Adipose tissue (tissue), 3 donors: ENCODE data around the gene RELCH. TPM values are rescaled to one million over a fixed set of nuclear protein-coding genes. Genes with fewer than 3 reads are reported as not detected.

Experiments used
- H3K27ac ChIP-seq: one replicate; pipeline ENCODE4 v1.5.1; 2013; ENCODE audit warnings: low read depth, low read length
- WGBS, 3 donors: extraction: QIAGEN DNeasy Blood & Tissue Kit; methylation state at CpG; one replicate each; pipeline ENCODE4 v1.1.7; 2013; 5-methylcytosine and 5-hydroxymethylcytosine counted together
- polyA plus RNA-seq, 3 donors: library from polyadenylated mRNA; stranded (reverse); fragments of 200-250 nt; gene quantifications; one replicate each; pipeline ENCODE4 v1.2.3, GENCODE V29; 2013
- donor health status: healthy with polysubstance abuse.
- donor health status: Bipolar disorder and iron deficiency.
- donor health status: healthy.

The RELCH gene
- polyA plus RNA-seq, 3 donors: 5.2 to 9.2 (median 5.6) TPM

DNA sequence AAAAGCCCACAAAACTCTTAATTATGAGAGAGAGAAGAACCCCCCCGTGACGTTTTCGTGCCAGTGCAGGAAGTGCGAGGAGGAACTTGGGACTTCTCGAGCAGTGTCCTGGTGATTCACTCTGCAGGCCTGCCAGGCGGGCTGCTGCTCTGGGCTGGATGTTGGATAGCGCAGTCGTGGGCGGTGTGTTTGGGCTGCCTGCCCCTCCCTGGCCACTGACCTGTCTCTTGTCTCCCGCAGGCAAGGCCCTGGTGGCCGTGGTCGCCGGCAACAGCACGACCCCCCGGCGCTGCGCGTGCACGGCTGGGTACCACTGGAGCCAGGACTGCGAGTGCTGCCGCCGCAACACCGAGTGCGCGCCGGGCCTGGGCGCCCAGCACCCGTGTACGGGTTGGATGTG, 167.1 kb downstream of the RELCH start:
- no peak overlapping the region for H3K27ac ChIP-seq
- WGBS, 3 donors: 85 to 92% (median 87%) methylated on average over 29 of the region's 29 CpGs

DNA sequence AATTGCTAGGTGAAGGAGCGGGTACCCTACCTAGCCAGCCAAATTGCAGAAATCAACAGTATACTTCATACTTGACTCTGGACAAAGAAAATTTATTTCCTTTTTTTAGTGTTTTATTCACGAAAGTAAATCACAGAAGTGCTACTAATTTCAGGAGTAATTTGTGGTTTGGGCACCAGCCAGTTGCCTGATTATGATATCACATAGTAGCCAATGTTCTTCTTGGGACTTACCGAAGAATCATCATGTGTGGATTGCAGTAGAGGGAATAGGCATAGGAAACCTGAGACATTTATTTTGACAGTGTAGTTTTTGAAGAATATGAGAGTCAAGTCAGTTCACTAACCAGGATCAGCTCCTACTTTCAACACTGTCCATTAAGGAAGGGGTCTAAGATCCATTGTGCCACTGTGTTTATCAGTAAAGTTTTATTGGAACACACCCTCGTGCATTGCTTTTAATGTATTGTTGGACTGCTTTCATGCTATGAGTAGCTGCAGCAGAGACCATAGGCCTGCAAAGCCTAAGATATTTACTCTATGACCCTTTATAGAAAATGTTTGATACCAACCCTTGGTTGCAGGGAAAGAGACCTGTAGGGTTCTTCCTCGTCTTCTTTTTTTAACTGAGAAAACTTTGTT, 170.1 kb downstream of the RELCH start:
- no peak overlapping the region for H3K27ac ChIP-seq
- WGBS, 3 donors: 72 to 85% (median 80%) methylated on average over 5 of the region's 5 CpGs

Other genes starting within 250 kb of the RELCH start
- 1 to 10 TPM; 5.9 to 9.4 (median 8.0) TPM for gene PIGN, start 199 bp upstream of the RELCH start, polyA plus RNA-seq
- gene TNFRSF11A, start 138.1 kb downstream of the RELCH start, polyA plus RNA-seq: under 1 TPM; 0.34 to 1.00 (median 0.60) TPM